HEK293 (cell line): ENCODE measurements around the gene SLC6A11.

ENCODE experiments used
- CTCF ChIA-PET: fragments of 350-600 bp; formaldehyde crosslinking; extraction: SDS; loops from one replicate; lab custom pipeline; 2021; ENCODE audit warnings: antibody characterized with exemption; lab: Yijun Ruan, JAX
- POLR2A ChIA-PET: fragments of 300-600 bp; formaldehyde crosslinking; extraction: SDS; loops from one replicate; lab custom pipeline; 2020; ENCODE audit warnings: antibody characterized with exemption, inconsistent platforms; lab: Yijun Ruan, JAX
- H3K27ac ChIP-seq: fragments of 200-500 bp; sonication (Bioruptor generic); 2 replicates; pipeline ENCODE4 v1.5.1; 2014; ENCODE audit warnings: low read depth, low read length, control low read depth, inconsistent platforms; ENCODE audit errors: extremely low read depth
- H3K36me3 ChIP-seq, 2 experiments: fragments of 200-500 bp in 1 of 2; sonication (Bioruptor generic) in 1 of 2; 1 replicate in 1 of 2; 2 replicates in 1 of 2; pipeline ENCODE4 v1.5.1; 2014 to 2017; ENCODE audit warnings: inconsistent platforms in 2 of 2, low read length in 2 of 2; ENCODE audit not compliant: control insufficient read depth in 2 of 2, insufficient read depth in 1 of 2
- H3K4me1 ChIP-seq: fragments of 200-500 bp; sonication (Bioruptor generic); 2 replicates; pipeline ENCODE4 v1.5.1; 2014; ENCODE audit warnings: mild to moderate bottlenecking, low read length, inconsistent platforms; ENCODE audit not compliant: control insufficient read depth, insufficient read depth
- H3K4me3 ChIP-seq: 2 replicates; pipeline ENCODE4 v1.5.1; 2011; ENCODE audit warnings: low read depth, mild to moderate bottlenecking, control low read depth, low read length, moderate library complexity
- H3K9me3 ChIP-seq: fragments of 200-500 bp; sonication (Bioruptor generic); 2 replicates; pipeline ENCODE4 v1.5.1; 2014; ENCODE audit warnings: low read depth, low read length, inconsistent platforms; ENCODE audit not compliant: control insufficient read depth, insufficient read depth
- INSM2 ChIP-seq: fragments of 450-650 bp; formaldehyde crosslinking; IDR thresholded peaks from 2 replicates; pipeline ENCODE4 v1.5.1; 2016; ENCODE audit warnings: missing biosample characterization, missing genetic modification characterization
- KLF10 ChIP-seq: fragments of 450-650 bp; IDR thresholded peaks from 2 replicates; pipeline ENCODE4 v1.5.1; 2018; ENCODE audit warnings: missing biosample characterization, mild to moderate bottlenecking, missing genetic modification characterization
- OVOL3 ChIP-seq: fragments of 450-650 bp; formaldehyde crosslinking; IDR thresholded peaks from 2 replicates; pipeline ENCODE4 v1.5.1; 2016; ENCODE audit warnings: missing biosample characterization, missing genetic modification characterization
- PATZ1 ChIP-seq: fragments of 450-650 bp; formaldehyde crosslinking; IDR thresholded peaks from 2 replicates; pipeline ENCODE4 v1.5.1; 2016; ENCODE audit warnings: missing biosample characterization, missing genetic modification characterization
- ZBTB11 ChIP-seq: fragments of 450-650 bp; formaldehyde crosslinking; conservative IDR thresholded peaks from 2 replicates; pipeline ENCODE4 v1.5.1; 2016; ENCODE audit warnings: low read depth, missing biosample characterization, missing genetic modification characterization
- ZBTB6 ChIP-seq: fragments of 450-650 bp; formaldehyde crosslinking; IDR thresholded peaks from 2 replicates; pipeline ENCODE4 v1.5.1; 2017; ENCODE audit warnings: missing biosample characterization, missing genetic modification characterization
- ZFP3 ChIP-seq: fragments of 450-650 bp; formaldehyde crosslinking; IDR thresholded peaks from 2 replicates; pipeline ENCODE4 v1.5.1; 2016; ENCODE audit warnings: low read depth, missing biosample characterization, missing genetic modification characterization
- ZFP69B ChIP-seq: fragments of 450-650 bp; formaldehyde crosslinking; IDR thresholded peaks from 2 replicates; pipeline ENCODE4 v1.5.1; 2016; ENCODE audit warnings: missing biosample characterization, missing genetic modification characterization
- ZNF155 ChIP-seq: fragments of 450-650 bp; formaldehyde crosslinking; IDR thresholded peaks from 2 replicates; pipeline ENCODE4 v1.5.1; 2016; ENCODE audit warnings: missing biosample characterization, missing genetic modification characterization
- ZNF214 ChIP-seq: fragments of 450-650 bp; formaldehyde crosslinking; IDR thresholded peaks from 2 replicates; pipeline ENCODE4 v1.5.1; 2017; ENCODE audit warnings: missing biosample characterization, mild to moderate bottlenecking, missing genetic modification characterization, borderline replicate concordance
- ZNF223 ChIP-seq: fragments of 450-650 bp; formaldehyde crosslinking; IDR thresholded peaks from 2 replicates; pipeline ENCODE4 v1.5.1; 2016; ENCODE audit warnings: missing biosample characterization, missing genetic modification characterization
- ZNF391 ChIP-seq: fragments of 450-650 bp; formaldehyde crosslinking; IDR thresholded peaks from 2 replicates; pipeline ENCODE4 v1.5.1; 2016; ENCODE audit warnings: low read depth, missing biosample characterization, missing genetic modification characterization, borderline replicate concordance
- ZNF404 ChIP-seq: fragments of 450-650 bp; formaldehyde crosslinking; IDR thresholded peaks from 2 replicates; pipeline ENCODE4 v1.5.1; 2017; ENCODE audit warnings: missing biosample characterization, missing genetic modification characterization
- ZNF521 ChIP-seq: fragments of 450-650 bp; formaldehyde crosslinking; IDR thresholded peaks from 2 replicates; pipeline ENCODE4 v1.5.1; 2017; ENCODE audit warnings: missing biosample characterization, mild to moderate bottlenecking, missing genetic modification characterization
- ZNF555 ChIP-seq: fragments of 450-650 bp; formaldehyde crosslinking; conservative IDR thresholded peaks from 2 replicates; pipeline ENCODE4 v1.5.1; 2017; ENCODE audit warnings: missing biosample characterization, mild to moderate bottlenecking, missing genetic modification characterization, inconsistent platforms
- ZNF596 ChIP-seq: fragments of 450-650 bp; IDR thresholded peaks from 2 replicates; pipeline ENCODE4 v1.5.0; 2018; ENCODE audit warnings: missing biosample characterization, mild to moderate bottlenecking, missing genetic modification characterization, moderate library complexity
- ZNF610 ChIP-seq: fragments of 450-650 bp; formaldehyde crosslinking; IDR thresholded peaks from 2 replicates; pipeline ENCODE4 v1.5.1; 2016; ENCODE audit warnings: missing biosample characterization, missing genetic modification characterization, borderline replicate concordance
- ZNF623 ChIP-seq: fragments of 450-650 bp; formaldehyde crosslinking; IDR thresholded peaks from 2 replicates; pipeline ENCODE4 v1.5.1; 2016; ENCODE audit warnings: missing biosample characterization, missing genetic modification characterization
- ZNF645 ChIP-seq: fragments of 450-650 bp; formaldehyde crosslinking; IDR thresholded peaks from 2 replicates; pipeline ENCODE4; 2016; ENCODE audit warnings: missing biosample characterization, missing genetic modification characterization
- ZNF677 ChIP-seq: fragments of 450-650 bp; IDR thresholded peaks from 2 replicates; pipeline ENCODE4 v1.5.0; 2018; ENCODE audit warnings: missing biosample characterization, mild to moderate bottlenecking, missing genetic modification characterization, moderate library complexity

The SLC6A11 gene

GRCh38 chr3:10910367-10910766, 94.3 kb downstream of the SLC6A11 start:
- ChIA-PET POLR2A (no interaction called here), CTCF (no interaction called here)
- H3K27ac ChIP-seq: no peak overlapping the region
- H3K9me3 ChIP-seq: no peaks in the 10 kb centered on the region
- TF ChIP-seq ZNF645 (tag by site-specific recombination) (no peak), ZNF623 (tag by site-specific recombination) (no peak), ZFP3 (tag by site-specific recombination) (no peak), ZNF223 (tag by site-specific recombination) (no peak), ZNF214 (tag by site-specific recombination) (no peak), OVOL3 (tag by site-specific recombination) (no peak), ZNF677 (no peak), ZNF521 (tag by site-specific recombination) (no peak), ZNF610 (tag by site-specific recombination) (no peak), PATZ1 (no peak), ZNF555 (tag by site-specific recombination) (no peak), ZBTB6 (tag by site-specific recombination) (no peak), KLF10 (tag by site-specific recombination) (no peak), ZNF155 (no peak), INSM2 (tag by site-specific recombination) (no peak), ZNF404 (no peak), ZFP69B (no peak), ZNF391 (tag by site-specific recombination) (no peak), ZBTB11 (no peak), ZNF596 (tag by site-specific recombination) (no peak)
- H3K4me3 ChIP-seq: no peak overlapping the region
- H3K36me3 ChIP-seq: no peaks in the 10 kb centered on the region
- H3K4me1 ChIP-seq: no peaks in the 10 kb centered on the region
